HepG2 (cell line): Measurements from ENCODE around the gene DYDC2. TPM values are rescaled to one million over a fixed set of nuclear protein-coding genes. Genes with fewer than 3 reads are reported as not detected.

Experiments
- ADNP ChIP-seq: sonication (generic); formaldehyde crosslinking; IDR thresholded peaks from 2 replicates; pipeline ENCODE4 v1.4.0; 2020; ENCODE audit warnings: missing genetic modification reagents
- ARNT ChIP-seq: fragments of 450-650 bp; IDR thresholded peaks from 2 replicates; pipeline ENCODE4 v1.6.1; 2017
- ATF1 ChIP-seq: IDR thresholded peaks from 2 replicates; pipeline ENCODE4 v1.6.1; 2016; ENCODE audit warnings: mild to moderate bottlenecking, control low read depth
- FOXA1 ChIP-seq, 2 experiments: fragments of 450-650 bp in 1 of 2; sonication (generic) in 1 of 2; formaldehyde crosslinking in 1 of 2; IDR thresholded peaks; 2 replicates each; pipeline versions ENCODE4 v1.4.0 to v1.6.1; 2016 to 2020; ENCODE audit warnings: missing genetic modification reagents in 1 of 2
- GPN1 ChIP-seq: sonication (generic); formaldehyde crosslinking; IDR thresholded peaks from 2 replicates; pipeline ENCODE4 v1.5.1; 2020; ENCODE audit warnings: missing genetic modification reagents, borderline replicate concordance
- HNRNPK ChIP-seq: fragments of 200-400 bp; formaldehyde crosslinking; IDR thresholded peaks from 2 replicates; pipeline ENCODE4 v1.6.1; 2018; ENCODE audit warnings: low read length, low read depth, moderate library complexity, mild to moderate bottlenecking; ENCODE audit not compliant: poor library complexity, severe bottlenecking
- KDM1A ChIP-seq: IDR thresholded peaks from 2 replicates; pipeline ENCODE4 v1.6.1; 2016; ENCODE audit warnings: missing compliant biosample characterization
- KLF6 ChIP-seq: IDR thresholded peaks from 2 replicates; pipeline ENCODE4 v1.8.0; 2016; ENCODE audit warnings: missing biosample characterization, missing genetic modification reagents
- MAF1 ChIP-seq: sonication (generic); formaldehyde crosslinking; IDR thresholded peaks from 2 replicates; pipeline ENCODE4 v1.5.0; 2020; ENCODE audit warnings: missing genetic modification reagents, borderline replicate concordance
- MIER2 ChIP-seq: IDR thresholded peaks from 2 replicates; pipeline ENCODE4 v1.6.1; 2016; ENCODE audit warnings: missing biosample characterization, missing genetic modification reagents
- TARDBP ChIP-seq: sonication (generic); formaldehyde crosslinking; IDR thresholded peaks from 2 replicates; pipeline ENCODE4 v1.8.0; 2022; ENCODE audit warnings: mild to moderate bottlenecking, missing genetic modification reagents
- THAP11 ChIP-seq: IDR thresholded peaks from 2 replicates; pipeline ENCODE4 v1.6.1; 2016; ENCODE audit warnings: missing biosample characterization, missing genetic modification reagents
- ZBTB3 ChIP-seq: sonication (generic); formaldehyde crosslinking; IDR thresholded peaks from 2 replicates; pipeline ENCODE4 v1.4.0; 2020; ENCODE audit warnings: low read depth, mild to moderate bottlenecking, moderate library complexity, missing genetic modification reagents, borderline replicate concordance
- ZNF569 ChIP-seq: sonication (generic); formaldehyde crosslinking; IDR thresholded peaks from 2 replicates; pipeline ENCODE4 v1.5.0; 2020; ENCODE audit warnings: mild to moderate bottlenecking, missing genetic modification reagents, moderate library complexity, borderline replicate concordance
- polyA plus RNA-seq, 8 experiments: library from polyadenylated mRNA; depleted of rRNA in 3 of 8; stranded (reverse) in 7 of 8; unstranded in 1 of 8; fragments of >200 nt; fragmentation: Illumina TruSeq in 4 of 8; extraction: Trizol in 4 of 8; gene quantifications; 2 replicates each; pipeline versions ENCODE4 v1.2.1 to v1.2.3, GENCODE V29; 2011 to 2016; ENCODE audit warnings: low read depth in 4 of 8, missing spikeins in 1 of 8, mixed read lengths in 1 of 8; ENCODE audit not compliant: insufficient read depth in 1 of 8
- total RNA-seq, 5 experiments: library from RNA; depleted of rRNA; stranded (reverse); fragments of >200 nt; fragmentation: Illumina TruSeq; extraction: Trizol; gene quantifications; 2 replicates each; pipeline ENCODE4 v1.2.3, GENCODE V29; 2016; ENCODE audit warnings: low read depth in 1 of 5
- TF ChIP-seq, protein P1 (sequence below): sonication (generic); formaldehyde crosslinking; IDR thresholded peaks from 2 replicates; pipeline ENCODE4 v1.5.0; 2020; ENCODE audit warnings: mild to moderate bottlenecking, missing genetic modification reagents, borderline replicate concordance
- TF ChIP-seq, protein P2 (sequence below): sonication (generic); formaldehyde crosslinking; IDR thresholded peaks from 2 replicates; pipeline ENCODE4 v1.8.0; 2022; ENCODE audit warnings: missing genetic modification reagents, mild to moderate bottlenecking, moderate library complexity, borderline replicate concordance
- TF ChIP-seq, protein P3 (sequence below): IDR thresholded peaks from 2 replicates; pipeline ENCODE4 v1.6.1; 2016; ENCODE audit warnings: low read depth, borderline replicate concordance

DYDC2 gene
- total and polyA plus RNA-seq, 2 of the 13 experiments (the other 11 are each of a cell fraction or from before 2014, with no cell fraction given), result 0.98 to 2.3 TPM

DNA sequence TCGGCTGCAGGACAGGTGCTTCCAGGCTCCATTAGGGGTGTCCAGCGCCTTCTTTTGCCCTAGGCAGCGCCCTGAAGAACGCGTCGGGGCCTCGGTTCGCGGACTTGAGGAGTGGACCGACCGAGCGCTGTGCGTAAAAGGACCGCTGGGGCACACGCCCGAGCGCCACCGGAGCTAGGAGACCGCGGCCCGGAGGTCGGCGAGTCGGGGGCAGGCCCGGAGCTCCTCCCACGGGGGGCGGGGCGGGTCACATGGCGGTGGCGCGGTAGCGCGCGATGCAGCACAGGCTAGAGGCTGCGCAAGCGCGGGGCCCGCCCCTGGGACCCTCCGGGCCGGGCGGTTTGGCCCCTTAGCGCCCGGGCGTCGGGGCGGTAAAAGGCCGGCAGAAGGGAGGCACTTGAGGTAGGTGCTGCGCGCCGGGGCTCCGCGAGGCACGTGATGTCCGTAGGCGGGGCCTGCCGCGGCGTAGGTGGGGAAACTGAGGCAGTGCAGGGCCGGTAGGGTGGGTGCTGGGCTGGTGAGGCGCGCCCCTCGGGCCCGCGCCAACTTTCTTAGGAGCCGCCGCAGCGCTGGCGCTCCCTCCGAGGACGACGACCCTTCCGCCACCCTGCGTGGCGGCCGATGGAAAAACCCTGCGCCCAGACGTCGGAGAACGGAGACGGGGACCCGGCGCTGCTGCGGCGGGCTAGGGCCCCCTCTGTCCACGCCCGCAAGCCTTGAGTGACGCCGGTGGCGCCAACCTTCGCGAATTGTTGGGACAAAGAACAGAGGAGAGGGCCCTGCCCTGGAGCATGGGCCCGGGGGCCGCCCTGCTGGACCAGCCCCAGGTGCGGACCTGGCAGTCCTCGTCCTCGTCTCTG is 51.9 kb downstream of the DYDC2 start, which contains the start of gene PRXL2A (continued):
- TF ChIP-seq, protein P1, sequence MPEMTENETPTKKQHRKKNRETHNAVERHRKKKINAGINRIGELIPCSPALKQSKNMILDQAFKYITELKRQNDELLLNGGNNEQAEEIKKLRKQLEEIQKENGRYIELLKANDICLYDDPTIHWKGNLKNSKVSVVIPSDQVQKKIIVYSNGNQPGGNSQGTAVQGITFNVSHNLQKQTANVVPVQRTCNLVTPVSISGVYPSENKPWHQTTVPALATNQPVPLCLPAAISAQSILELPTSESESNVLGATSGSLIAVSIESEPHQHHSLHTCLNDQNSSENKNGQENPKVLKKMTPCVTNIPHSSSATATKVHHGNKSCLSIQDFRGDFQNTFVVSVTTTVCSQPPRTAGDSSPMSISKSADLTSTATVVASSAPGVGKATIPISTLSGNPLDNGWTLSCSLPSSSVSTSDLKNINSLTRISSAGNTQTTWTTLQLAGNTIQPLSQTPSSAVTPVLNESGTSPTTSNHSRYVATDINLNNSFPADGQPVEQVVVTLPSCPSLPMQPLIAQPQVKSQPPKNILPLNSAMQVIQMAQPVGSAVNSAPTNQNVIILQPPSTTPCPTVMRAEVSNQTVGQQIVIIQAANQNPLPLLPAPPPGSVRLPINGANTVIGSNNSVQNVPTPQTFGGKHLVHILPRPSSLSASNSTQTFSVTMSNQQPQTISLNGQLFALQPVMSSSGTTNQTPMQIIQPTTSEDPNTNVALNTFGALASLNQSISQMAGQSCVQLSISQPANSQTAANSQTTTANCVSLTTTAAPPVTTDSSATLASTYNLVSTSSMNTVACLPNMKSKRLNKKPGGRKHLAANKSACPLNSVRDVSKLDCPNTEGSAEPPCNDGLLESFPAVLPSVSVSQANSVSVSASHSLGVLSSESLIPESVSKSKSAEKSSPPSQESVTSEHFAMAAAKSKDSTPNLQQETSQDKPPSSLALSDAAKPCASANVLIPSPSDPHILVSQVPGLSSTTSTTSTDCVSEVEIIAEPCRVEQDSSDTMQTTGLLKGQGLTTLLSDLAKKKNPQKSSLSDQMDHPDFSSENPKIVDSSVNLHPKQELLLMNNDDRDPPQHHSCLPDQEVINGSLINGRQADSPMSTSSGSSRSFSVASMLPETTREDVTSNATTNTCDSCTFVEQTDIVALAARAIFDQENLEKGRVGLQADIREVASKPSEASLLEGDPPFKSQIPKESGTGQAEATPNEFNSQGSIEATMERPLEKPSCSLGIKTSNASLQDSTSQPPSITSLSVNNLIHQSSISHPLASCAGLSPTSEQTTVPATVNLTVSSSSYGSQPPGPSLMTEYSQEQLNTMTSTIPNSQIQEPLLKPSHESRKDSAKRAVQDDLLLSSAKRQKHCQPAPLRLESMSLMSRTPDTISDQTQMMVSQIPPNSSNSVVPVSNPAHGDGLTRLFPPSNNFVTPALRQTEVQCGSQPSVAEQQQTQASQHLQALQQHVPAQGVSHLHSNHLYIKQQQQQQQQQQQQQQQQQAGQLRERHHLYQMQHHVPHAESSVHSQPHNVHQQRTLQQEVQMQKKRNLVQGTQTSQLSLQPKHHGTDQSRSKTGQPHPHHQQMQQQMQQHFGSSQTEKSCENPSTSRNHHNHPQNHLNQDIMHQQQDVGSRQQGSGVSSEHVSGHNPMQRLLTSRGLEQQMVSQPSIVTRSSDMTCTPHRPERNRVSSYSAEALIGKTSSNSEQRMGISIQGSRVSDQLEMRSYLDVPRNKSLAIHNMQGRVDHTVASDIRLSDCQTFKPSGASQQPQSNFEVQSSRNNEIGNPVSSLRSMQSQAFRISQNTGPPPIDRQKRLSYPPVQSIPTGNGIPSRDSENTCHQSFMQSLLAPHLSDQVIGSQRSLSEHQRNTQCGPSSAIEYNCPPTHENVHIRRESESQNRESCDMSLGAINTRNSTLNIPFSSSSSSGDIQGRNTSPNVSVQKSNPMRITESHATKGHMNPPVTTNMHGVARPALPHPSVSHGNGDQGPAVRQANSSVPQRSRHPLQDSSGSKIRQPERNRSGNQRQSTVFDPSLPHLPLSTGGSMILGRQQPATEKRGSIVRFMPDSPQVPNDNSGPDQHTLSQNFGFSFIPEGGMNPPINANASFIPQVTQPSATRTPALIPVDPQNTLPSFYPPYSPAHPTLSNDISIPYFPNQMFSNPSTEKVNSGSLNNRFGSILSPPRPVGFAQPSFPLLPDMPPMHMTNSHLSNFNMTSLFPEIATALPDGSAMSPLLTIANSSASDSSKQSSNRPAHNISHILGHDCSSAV (CRISPR knock-in tag), result peak; percentile 58; the same call in 1 of the 2 replicates
- TF ChIP-seq GPN1 (CRISPR knock-in tag), result no peak
- TF ChIP-seq ZBTB3, result no peak
- TF ChIP-seq TARDBP (CRISPR knock-in tag), result peak; percentile 32; the same call in 1 of the 2 replicates
- peak; percentile 31; the same call in 1 of the 2 replicates for TF ChIP-seq THAP11 (CRISPR knock-in tag)
- no peak for TF ChIP-seq MIER2 (CRISPR knock-in tag)
- TF ChIP-seq ATF1 (CRISPR knock-in tag), result no peak
- no peak for TF ChIP-seq FOXA1 (IDR thresholded peaks at IDR 0.05)
- TF ChIP-seq FOXA1 (CRISPR knock-in tag; IDR thresholded peaks at IDR 0.05), result no peak
- no peak for TF ChIP-seq ARNT
- TF ChIP-seq, protein P2, sequence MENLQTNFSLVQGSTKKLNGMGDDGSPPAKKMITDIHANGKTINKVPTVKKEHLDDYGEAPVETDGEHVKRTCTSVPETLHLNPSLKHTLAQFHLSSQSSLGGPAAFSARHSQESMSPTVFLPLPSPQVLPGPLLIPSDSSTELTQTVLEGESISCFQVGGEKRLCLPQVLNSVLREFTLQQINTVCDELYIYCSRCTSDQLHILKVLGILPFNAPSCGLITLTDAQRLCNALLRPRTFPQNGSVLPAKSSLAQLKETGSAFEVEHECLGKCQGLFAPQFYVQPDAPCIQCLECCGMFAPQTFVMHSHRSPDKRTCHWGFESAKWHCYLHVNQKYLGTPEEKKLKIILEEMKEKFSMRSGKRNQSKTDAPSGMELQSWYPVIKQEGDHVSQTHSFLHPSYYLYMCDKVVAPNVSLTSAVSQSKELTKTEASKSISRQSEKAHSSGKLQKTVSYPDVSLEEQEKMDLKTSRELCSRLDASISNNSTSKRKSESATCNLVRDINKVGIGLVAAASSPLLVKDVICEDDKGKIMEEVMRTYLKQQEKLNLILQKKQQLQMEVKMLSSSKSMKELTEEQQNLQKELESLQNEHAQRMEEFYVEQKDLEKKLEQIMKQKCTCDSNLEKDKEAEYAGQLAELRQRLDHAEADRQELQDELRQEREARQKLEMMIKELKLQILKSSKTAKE (CRISPR knock-in tag), result peak; percentile 49; the same call in 1 of the 2 replicates
- peak; percentile 64 for TF ChIP-seq HNRNPK
- TF ChIP-seq, protein P3, sequence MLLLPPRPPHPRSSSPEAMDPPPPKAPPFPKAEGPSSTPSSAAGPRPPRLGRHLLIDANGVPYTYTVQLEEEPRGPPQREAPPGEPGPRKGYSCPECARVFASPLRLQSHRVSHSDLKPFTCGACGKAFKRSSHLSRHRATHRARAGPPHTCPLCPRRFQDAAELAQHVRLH (CRISPR knock-in tag), result peak; percentile 22; the same call in 1 of the 2 replicates
- TF ChIP-seq KDM1A, result no peak
- TF ChIP-seq KLF6 (CRISPR knock-in tag), result peak; percentile 92
- TF ChIP-seq MAF1 (CRISPR knock-in tag), result 0 out of 2 replicates have a peak, but pooled peaks have one; percentile 59
- TF ChIP-seq ADNP (CRISPR knock-in tag), result no peak
- TF ChIP-seq ZNF569 (CRISPR knock-in tag), result no peak
